ENCODE results near the gene EEF1AKMT2. TPM values are rescaled to one million over a fixed set of nuclear protein-coding genes. Genes with fewer than 3 reads are reported as not detected.
"Not testable (repeated sequence)": the region's sequence is repeated elsewhere in the genome, so short reads cannot be mapped to it uniquely, and the experiment has no call there.

Gene EEF1AKMT2
- total and polyA plus RNA-seq, 8 donors, result 7.6 to 47.9 (median 12.9) TPM

- no peak overlapping the region for H3K27ac ChIP-seq
- DNase-seq, result peak in 1 of 2 donors; percentile 59
- intact Hi-C loops (cut with DNase I; ENCODE audit: low total_unique reads), result no loop called here
- no peak for TF ChIP-seq POLR2AphosphoS5 (IDR thresholded peaks at IDR 0.05)
- TF ChIP-seq EP300 (IDR thresholded peaks at IDR 0.05), result no peak
- no peak for TF ChIP-seq CTCF (IDR thresholded peaks at IDR 0.05)
- TF ChIP-seq POLR2A (IDR thresholded peaks at IDR 0.05), result no peak
- no peak overlapping the region for H3K4me3 ChIP-seq
- H3K9me3 ChIP-seq, result no peaks in the 10 kb centered on the region
- no peaks in the 10 kb centered on the region for H3K27me3 ChIP-seq
- H3K4me1 ChIP-seq, result peaks cover 12 to 32% (median 20%) of the 10 kb centered on the region in 4 donors
- peaks cover 0 to 11% (median 6%) of the 10 kb centered on the region in 4 donors for H3K36me3 ChIP-seq
- WGBS, 5 donors, result 86 to 96% (median 89%) methylated on average over 3 of the region's 3 CpGs
These were observed 43.5 kb downstream of the EEF1AKMT2 start for GRCh38 chr10:124748166-124748565.

- Histone ChIP-seq H3K36me3 (peaks cover 0 to 11% (median 6%) of the 10 kb centered on the region in 4 donors), H3K9me3 (no peaks in the 10 kb centered on the region), H3K27me3 (no peaks in the 10 kb centered on the region), H3K4me3 (no peak overlapping the region), H3K4me1 (peaks cover 12 to 36% (median 25%) of the 10 kb centered on the region in 4 donors), H3K27ac (peak overlapping the region in 2 of 5 donors; percentile 90 to 94)
- DNase-seq, result no peak
- intact Hi-C loops (cut with DNase I; ENCODE audit: low total_unique reads), result no loop called here
- WGBS, 5 donors, result 86 to 93% (median 87%) methylated on average over 1 of the region's 1 CpG
- TF ChIP-seq POLR2A (IDR thresholded peaks at IDR 0.05), result no peak
- no peak for TF ChIP-seq CTCF (IDR thresholded peaks at IDR 0.05)
- no peak for TF ChIP-seq POLR2AphosphoS5 (IDR thresholded peaks at IDR 0.05)
- no peak for TF ChIP-seq EP300 (IDR thresholded peaks at IDR 0.05)
These were observed 43.9 kb downstream of the EEF1AKMT2 start for GRCh38 chr10:124747745-124748144.

- peak in 1 of 2 donors; percentile 73 for DNase-seq
- intact Hi-C loops (cut with DNase I; ENCODE audit: low total_unique reads), result no loop called here
These were observed 44.7 kb downstream of the EEF1AKMT2 start for GRCh38 chr10:124746992-124747391.

GRCh38 chr10:124746447-124746846 lies 45.2 kb downstream of the EEF1AKMT2 start:
- H3K9me3 ChIP-seq; H3K27me3 ChIP-seq; DNase-seq; intact Hi-C loops (cut with DNase I; ENCODE audit: low total_unique reads); H3K36me3 ChIP-seq; H3K4me3 ChIP-seq: not testable (repeated sequence)
- Histone ChIP-seq H3K4me1 (peaks cover 24 to 49% (median 38%) of the 10 kb centered on the region in 4 donors), H3K27ac (peak overlapping the region; percentile 42 to 94 (median 89))
- WGBS, 5 donors, result 77 to 88% (median 85%) methylated on average over 8 of the region's 8 CpGs

More at GRCh38 chr10:124746992-124747391, 44.7 kb downstream of the EEF1AKMT2 start:
- TF ChIP-seq EP300 (IDR thresholded peaks at IDR 0.05) (no peak), POLR2A (IDR thresholded peaks at IDR 0.05) (no peak), POLR2AphosphoS5 (IDR thresholded peaks at IDR 0.05) (peak in 1 of 3 donors; percentile 17)
- Histone ChIP-seq H3K27me3 (no peaks in the 10 kb centered on the region), H3K27ac (peak overlapping the region in 3 of 5 donors; percentile 30 to 94 (median 90)), H3K36me3 (peaks cover 0 to 11% (median 6%) of the 10 kb centered on the region in 4 donors), H3K9me3 (no peaks in the 10 kb centered on the region), H3K4me1 (peaks cover 19 to 44% (median 32%) of the 10 kb centered on the region in 4 donors), H3K4me3 (no peak overlapping the region)
- 24 to 56% (median 46%) methylated on average over 2 of the region's 2 CpGs for WGBS, 5 donors

DNA sequence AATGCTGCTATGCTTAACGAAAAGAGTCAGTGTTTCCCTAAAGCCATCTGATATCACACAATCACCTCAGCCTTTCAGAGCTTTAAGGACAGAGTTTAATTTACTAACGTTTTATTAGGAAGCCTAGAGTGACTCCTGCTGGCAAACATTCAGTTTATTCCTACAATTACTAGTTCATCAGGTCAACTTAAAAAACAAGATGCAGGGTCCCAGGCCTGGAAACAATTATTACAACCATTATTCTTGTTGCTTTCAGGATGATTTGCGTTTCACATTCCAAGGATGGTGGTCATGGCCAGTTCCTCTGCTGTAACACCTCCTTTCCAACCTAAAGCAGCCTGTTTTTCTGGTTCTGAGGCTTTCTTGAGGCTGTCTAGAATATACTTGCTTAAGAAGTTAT lies 46.0 kb downstream of the EEF1AKMT2 start:
- H3K27ac ChIP-seq, result peak overlapping the region; percentile 58 to 94 (median 89)
- peak in 1 of 2 donors; percentile 84 for DNase-seq
- intact Hi-C loops (cut with DNase I; ENCODE audit: low total_unique reads), result no loop called here

More for the DNA sequence above, 46.0 kb downstream of the EEF1AKMT2 start:
- no peaks in the 10 kb centered on the region for H3K9me3 ChIP-seq
- H3K4me3 ChIP-seq, result no peak overlapping the region
- peaks cover 0 to 7% (median 6%) of the 10 kb centered on the region in 4 donors for H3K36me3 ChIP-seq
- no peaks in the 10 kb centered on the region for H3K27me3 ChIP-seq
- WGBS, 5 donors, result 11 to 23% (median 16%) methylated on average over 3 of the region's 3 CpGs
- TF ChIP-seq POLR2A (IDR thresholded peaks at IDR 0.05), result no peak
- TF ChIP-seq CTCF (IDR thresholded peaks at IDR 0.05), result peak in 4 of 7 experiments; percentile 10 to 66 (median 54)
- TF ChIP-seq POLR2AphosphoS5 (IDR thresholded peaks at IDR 0.05), result peak in 1 of 3 donors; percentile 12
- no peak for TF ChIP-seq EP300 (IDR thresholded peaks at IDR 0.05)
- peaks cover 32 to 57% (median 45%) of the 10 kb centered on the region in 4 donors for H3K4me1 ChIP-seq
